MM.1S (cell line): ENCODE results near the gene POLR1D.

ENCODE experiments used
- CTCF ChIP-seq: fragments of 300-600 bp; sonication (generic); IDR thresholded peaks from 2 replicates; pipeline ENCODE4 v1.5.1; 2016; ENCODE audit warnings: antibody characterized with exemption, low read length, mixed read lengths
- EZH2 ChIP-seq: fragments of 300-600 bp; sonication (generic); optimal IDR thresholded peaks from 2 replicates; pipeline ENCODE3; 2017; ENCODE audit warnings: low read depth, mild to moderate bottlenecking, antibody characterized with exemption, low read length, mixed read lengths
- EZH2phosphoT487 ChIP-seq: fragments of 300-600 bp; sonication (generic); IDR thresholded peaks from 2 replicates; pipeline ENCODE4 v1.6.1; 2018; ENCODE audit warnings: antibody characterized with exemption, low read length

- no peak for TF ChIP-seq EZH2
- no peak for TF ChIP-seq CTCF
- no peak for TF ChIP-seq EZH2phosphoT487
Measured at GRCh38 chr13:27613628-27614027, 8.1 kb upstream of the POLR1D start.
